ENCODE results near the gene BNIP1. TPM values are rescaled to one million over a fixed set of nuclear protein-coding genes. Genes with fewer than 3 reads are reported as not detected.

Gene BNIP1
- polyA plus RNA-seq, 1 donor from 2014 or later: 23.3 TPM

GRCh38 chr5:173205916-173206315 is 61.6 kb downstream of the BNIP1 start:
- no peak overlapping the region for H3K4me2 ChIP-seq (ENCODE audit: low read length)
- H3F3A ChIP-seq (ENCODE audit: insufficient read depth, low read length, poor library complexity, severe bottlenecking): no peaks in the 10 kb centered on the region
- no peaks in the 10 kb centered on the region for H3K36me3 ChIP-seq (ENCODE audit: insufficient read depth, low read length)
- H2AFZ ChIP-seq (ENCODE audit: low read depth, low read length): no peak overlapping the region
- H3K9ac ChIP-seq (ENCODE audit: low read length): no peak overlapping the region
- H3K9me3 ChIP-seq (ENCODE audit: low read length): no peaks in the 10 kb centered on the region
- no peak overlapping the region for H3K4me3 ChIP-seq (ENCODE audit: low read length)
- H3K27ac ChIP-seq (ENCODE audit: low read length): no peak overlapping the region
- peaks cover 2% of the 10 kb centered on the region for H3K27me3 ChIP-seq (ENCODE audit: insufficient read depth, low read depth, low read length)
- TF ChIP-seq SMC3 (conservative IDR thresholded peaks at IDR 0.05; ENCODE audit: poor library complexity): no peak
- no peak for TF ChIP-seq EP300 (conservative IDR thresholded peaks at IDR 0.05; ENCODE audit: poor library complexity, severe bottlenecking)
- TF ChIP-seq MXI1 (conservative IDR thresholded peaks at IDR 0.05; ENCODE audit: poor library complexity, severe bottlenecking): no peak
- no peaks in the 10 kb centered on the region for H3K9me2 ChIP-seq (ENCODE audit: insufficient read depth, low read length)
- H4K20me1 ChIP-seq (ENCODE audit: insufficient read depth): no peaks in the 10 kb centered on the region
- no peaks in the 10 kb centered on the region for H3K79me2 ChIP-seq (replicated peaks; ENCODE audit: insufficient read depth, low read length)

GRCh38 chr5:173208296-173208695 is 64.0 kb downstream of the BNIP1 start:
- H3K9me2 ChIP-seq (ENCODE audit: insufficient read depth, low read length): no peaks in the 10 kb centered on the region
- H3K4me3 ChIP-seq (ENCODE audit: low read length): no peak overlapping the region
- H3K9me3 ChIP-seq (ENCODE audit: low read length): no peaks in the 10 kb centered on the region
- no peaks in the 10 kb centered on the region for H3K36me3 ChIP-seq (ENCODE audit: insufficient read depth, low read length)
- no peak overlapping the region for H2AFZ ChIP-seq (ENCODE audit: low read depth, low read length)
- H4K20me1 ChIP-seq (ENCODE audit: insufficient read depth): no peaks in the 10 kb centered on the region
- no peak overlapping the region for H3K9ac ChIP-seq (ENCODE audit: low read length)
- no peaks in the 10 kb centered on the region for H3F3A ChIP-seq (ENCODE audit: insufficient read depth, low read length, poor library complexity, severe bottlenecking)
- TF ChIP-seq TAF1 (IDR thresholded peaks at IDR 0.05; ENCODE audit: low read depth): no peak
- no peak for TF ChIP-seq RAD21 (conservative IDR thresholded peaks at IDR 0.05)
- TF ChIP-seq REST (IDR thresholded peaks at IDR 0.05; ENCODE audit: borderline replicate concordance): no peak
- no peak for TF ChIP-seq CTCF (IDR thresholded peaks at IDR 0.05; ENCODE audit: poor library complexity, severe bottlenecking)
- no peak for TF ChIP-seq POLR2AphosphoS5 (IDR thresholded peaks at IDR 0.05)
- no peak for TF ChIP-seq EP300 (conservative IDR thresholded peaks at IDR 0.05; ENCODE audit: poor library complexity, severe bottlenecking)
- no peak for TF ChIP-seq SMC3 (conservative IDR thresholded peaks at IDR 0.05; ENCODE audit: poor library complexity)
- no peak for TF ChIP-seq MXI1 (conservative IDR thresholded peaks at IDR 0.05; ENCODE audit: poor library complexity, severe bottlenecking)
- TF ChIP-seq EZH2 (IDR thresholded peaks at IDR 0.05; ENCODE audit: borderline replicate concordance, insufficient read depth, low read length, poor library complexity, severe bottlenecking): no peak
- no peak overlapping the region for H3K4me2 ChIP-seq (ENCODE audit: low read length)
- no peak overlapping the region for H3K27ac ChIP-seq (ENCODE audit: low read length)
- no peaks in the 10 kb centered on the region for H3K79me2 ChIP-seq (replicated peaks; ENCODE audit: insufficient read depth, low read length)
- H3K27me3 ChIP-seq (ENCODE audit: insufficient read depth, low read depth, low read length): peaks cover 2% of the 10 kb centered on the region

- Histone ChIP-seq H3K36me3 (ENCODE audit: insufficient read depth, low read length) (no peaks in the 10 kb centered on the region), H3K4me3 (ENCODE audit: low read length) (no peak overlapping the region), H3K9me2 (ENCODE audit: insufficient read depth, low read length) (no peaks in the 10 kb centered on the region), H3K9ac (ENCODE audit: low read length) (no peak overlapping the region), H3K9me3 (ENCODE audit: low read length) (no peaks in the 10 kb centered on the region), H3K27me3 (ENCODE audit: insufficient read depth, low read depth, low read length) (peaks cover 2% of the 10 kb centered on the region), H4K20me1 (ENCODE audit: insufficient read depth) (no peaks in the 10 kb centered on the region), H3K27ac (ENCODE audit: low read length) (no peak overlapping the region), H2AFZ (ENCODE audit: low read depth, low read length) (no peak overlapping the region), H3K4me2 (ENCODE audit: low read length) (no peak overlapping the region), H3F3A (ENCODE audit: insufficient read depth, low read length, poor library complexity, severe bottlenecking) (no peaks in the 10 kb centered on the region), H3K79me2 (replicated peaks; ENCODE audit: insufficient read depth, low read length) (no peaks in the 10 kb centered on the region)
- TF ChIP-seq TAF1 (IDR thresholded peaks at IDR 0.05; ENCODE audit: low read depth): no peak
- no peak for TF ChIP-seq RAD21 (conservative IDR thresholded peaks at IDR 0.05)
- TF ChIP-seq SMC3 (conservative IDR thresholded peaks at IDR 0.05; ENCODE audit: poor library complexity): no peak
- TF ChIP-seq POLR2AphosphoS5 (IDR thresholded peaks at IDR 0.05): no peak
- no peak for TF ChIP-seq EZH2 (IDR thresholded peaks at IDR 0.05; ENCODE audit: borderline replicate concordance, insufficient read depth, low read length, poor library complexity, severe bottlenecking)
- no peak for TF ChIP-seq REST (IDR thresholded peaks at IDR 0.05; ENCODE audit: borderline replicate concordance)
- TF ChIP-seq EP300 (conservative IDR thresholded peaks at IDR 0.05; ENCODE audit: poor library complexity, severe bottlenecking): no peak
- no peak for TF ChIP-seq MXI1 (conservative IDR thresholded peaks at IDR 0.05; ENCODE audit: poor library complexity, severe bottlenecking)
- no peak for TF ChIP-seq CTCF (IDR thresholded peaks at IDR 0.05; ENCODE audit: poor library complexity, severe bottlenecking)
Observed at GRCh38 chr5:173210877-173211276, 66.5 kb downstream of the BNIP1 start.
